GM21390 (cell line): Measurements from ENCODE around the gene RASAL2.
"Not testable (repeated sequence)": the region's sequence is repeated elsewhere in the genome, so short reads cannot be mapped to it uniquely, and the experiment has no call there.

Experiments used
- ATAC-seq: cut with Tn5 transposase; IDR thresholded peaks from one replicate; pipeline ENCODE4 v1.9.1; 2021; ENCODE audit not compliant: unreplicated experiment

Gene RASAL2

GRCh38 chr1:178109348-178110143 lies 15.6 kb downstream of the RASAL2 start:
- no peak for ATAC-seq

GRCh38 chr1:178115260-178115659 lies 21.4 kb downstream of the RASAL2 start:
- no peak for ATAC-seq

GRCh38 chr1:178118524-178118923 lies 24.6 kb downstream of the RASAL2 start:
- ATAC-seq: no peak

- no peak for ATAC-seq
These were observed 25.7 kb downstream of the RASAL2 start for GRCh38 chr1:178119628-178120027.

GRCh38 chr1:178120088-178120487 lies 26.2 kb downstream of the RASAL2 start:
- no peak for ATAC-seq

DNA sequence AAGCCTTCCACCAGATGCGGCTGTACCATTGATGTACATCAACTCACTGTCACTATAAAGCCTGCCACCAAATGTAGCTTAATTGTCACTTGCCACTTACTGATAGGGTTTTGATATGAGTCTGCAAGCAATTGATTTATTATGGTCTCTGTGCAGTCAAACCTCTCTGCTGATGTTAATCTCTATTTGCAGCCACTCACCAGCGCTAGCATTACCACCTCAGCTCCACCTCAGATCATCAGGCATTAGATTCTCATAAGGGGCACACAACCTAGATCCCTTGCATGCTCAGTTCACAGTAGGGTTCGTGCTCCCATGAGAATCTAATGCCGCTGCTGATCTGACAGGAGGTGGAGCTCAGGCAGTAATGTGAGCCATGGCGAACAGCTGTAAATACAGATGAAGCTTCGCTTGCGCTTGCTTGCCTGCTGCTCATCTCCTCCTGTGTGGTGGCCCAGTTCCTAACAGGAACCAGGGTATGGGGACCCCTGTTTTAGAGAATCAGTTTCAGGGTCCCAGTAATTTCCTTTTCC lies 26.7 kb downstream of the RASAL2 start:
- ATAC-seq: not testable (repeated sequence)

GRCh38 chr1:178121883-178122282 lies 28.0 kb downstream of the RASAL2 start:
- ATAC-seq: no peak

- no peak for ATAC-seq
These were observed 28.4 kb downstream of the RASAL2 start for GRCh38 chr1:178122283-178122682.

DNA sequence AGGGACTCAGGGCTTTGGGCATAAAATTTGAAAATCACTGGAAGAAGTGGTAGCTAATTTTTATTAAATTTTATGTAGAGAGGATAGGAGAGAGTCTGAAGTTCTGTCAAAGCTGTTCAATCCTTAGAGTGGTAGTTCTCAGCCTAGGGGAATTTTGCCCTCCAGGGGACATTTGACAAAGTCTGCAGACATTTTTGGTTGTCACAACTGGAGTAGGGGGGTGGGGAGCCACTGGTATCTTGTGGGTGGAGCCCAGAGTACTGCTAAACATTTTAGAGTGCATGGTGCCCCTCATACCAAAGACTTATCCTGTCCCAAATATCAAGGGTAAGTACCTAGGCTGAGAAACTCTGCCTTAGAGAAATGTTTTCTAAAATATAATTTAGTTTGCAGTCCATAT lies 30.2 kb downstream of the RASAL2 start:
- ATAC-seq: no peak

GRCh38 chr1:178126261-178126660 lies 32.4 kb downstream of the RASAL2 start:
- no peak for ATAC-seq

GRCh38 chr1:178126741-178127185 lies 32.9 kb downstream of the RASAL2 start:
- ATAC-seq: no peak

DNA sequence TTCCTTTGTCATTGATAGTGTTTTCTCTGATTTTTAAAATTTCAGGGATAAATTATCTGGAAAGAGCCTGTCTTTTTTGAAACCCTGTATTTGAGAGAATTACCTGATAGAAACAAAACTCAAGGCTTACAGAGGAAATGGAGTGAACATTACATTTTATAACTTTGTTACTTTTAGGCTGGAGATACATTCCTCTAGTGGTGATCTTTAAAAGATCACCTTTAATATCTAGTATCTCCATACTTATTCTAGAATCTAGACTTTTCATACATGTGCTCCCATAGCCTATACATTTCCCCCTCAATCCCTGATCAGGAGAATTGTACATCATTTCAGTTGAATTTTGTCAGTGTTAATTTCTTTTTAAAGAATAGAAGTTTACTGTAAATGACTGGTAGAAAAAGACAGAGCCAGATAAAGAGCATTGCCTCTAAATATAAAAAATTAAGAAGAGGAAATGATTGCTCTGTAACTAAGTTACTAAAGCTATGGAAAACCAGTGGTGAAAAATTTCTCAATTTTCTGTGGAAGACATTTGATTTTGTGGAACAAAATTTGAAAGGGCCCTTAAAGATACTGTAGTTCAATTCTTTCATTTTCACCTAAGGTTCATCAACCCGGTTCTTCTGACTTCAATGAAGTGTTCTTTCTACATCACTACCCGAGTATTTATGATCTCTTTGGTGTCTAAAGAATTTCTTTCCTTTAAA lies 33.7 kb downstream of the RASAL2 start:
- no peak for ATAC-seq

GRCh38 chr1:178133239-178133989 lies 39.5 kb downstream of the RASAL2 start:
- no peak for ATAC-seq

DNA sequence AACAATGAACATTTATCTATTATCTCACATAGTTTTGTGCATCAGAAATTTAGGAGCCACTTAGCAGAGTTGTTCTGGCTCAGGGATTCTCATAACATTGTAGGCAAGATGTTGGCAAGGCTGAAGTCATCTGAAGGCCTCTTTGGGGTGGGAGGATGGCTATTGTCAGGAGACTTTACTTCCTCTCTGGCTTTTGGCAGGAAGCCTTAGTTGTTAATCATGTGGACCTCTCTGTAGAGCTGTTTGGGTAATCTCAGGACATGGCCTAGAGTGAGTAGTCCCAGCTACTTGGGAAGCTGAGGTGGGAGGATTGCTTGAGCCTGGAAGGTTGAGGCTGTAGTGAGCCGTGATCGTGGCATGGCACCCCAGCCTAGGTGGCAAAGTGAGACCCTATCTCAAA lies 40.2 kb downstream of the RASAL2 start:
- ATAC-seq: no peak

- no peak for ATAC-seq
These were observed 43.3 kb downstream of the RASAL2 start for GRCh38 chr1:178137238-178137637.

DNA sequence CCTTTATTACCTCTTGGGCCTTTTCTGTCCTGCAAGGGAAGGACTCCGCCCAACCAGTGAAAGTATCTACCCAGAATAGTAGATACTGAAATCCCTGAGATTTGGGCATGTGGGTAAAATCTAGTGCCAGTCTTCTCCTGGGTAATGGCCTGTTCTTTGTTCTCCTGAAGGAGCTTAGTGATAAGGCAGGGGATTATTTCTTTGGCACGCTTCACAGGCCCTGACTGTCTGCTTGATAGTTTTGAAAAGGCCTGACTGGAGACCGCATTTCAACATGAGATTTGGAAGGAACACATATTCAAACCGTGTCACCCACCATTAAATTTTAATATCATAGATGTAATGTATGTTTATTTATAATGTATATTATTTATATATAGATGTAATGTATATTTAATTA lies 48.9 kb downstream of the RASAL2 start:
- ATAC-seq: no peak

DNA sequence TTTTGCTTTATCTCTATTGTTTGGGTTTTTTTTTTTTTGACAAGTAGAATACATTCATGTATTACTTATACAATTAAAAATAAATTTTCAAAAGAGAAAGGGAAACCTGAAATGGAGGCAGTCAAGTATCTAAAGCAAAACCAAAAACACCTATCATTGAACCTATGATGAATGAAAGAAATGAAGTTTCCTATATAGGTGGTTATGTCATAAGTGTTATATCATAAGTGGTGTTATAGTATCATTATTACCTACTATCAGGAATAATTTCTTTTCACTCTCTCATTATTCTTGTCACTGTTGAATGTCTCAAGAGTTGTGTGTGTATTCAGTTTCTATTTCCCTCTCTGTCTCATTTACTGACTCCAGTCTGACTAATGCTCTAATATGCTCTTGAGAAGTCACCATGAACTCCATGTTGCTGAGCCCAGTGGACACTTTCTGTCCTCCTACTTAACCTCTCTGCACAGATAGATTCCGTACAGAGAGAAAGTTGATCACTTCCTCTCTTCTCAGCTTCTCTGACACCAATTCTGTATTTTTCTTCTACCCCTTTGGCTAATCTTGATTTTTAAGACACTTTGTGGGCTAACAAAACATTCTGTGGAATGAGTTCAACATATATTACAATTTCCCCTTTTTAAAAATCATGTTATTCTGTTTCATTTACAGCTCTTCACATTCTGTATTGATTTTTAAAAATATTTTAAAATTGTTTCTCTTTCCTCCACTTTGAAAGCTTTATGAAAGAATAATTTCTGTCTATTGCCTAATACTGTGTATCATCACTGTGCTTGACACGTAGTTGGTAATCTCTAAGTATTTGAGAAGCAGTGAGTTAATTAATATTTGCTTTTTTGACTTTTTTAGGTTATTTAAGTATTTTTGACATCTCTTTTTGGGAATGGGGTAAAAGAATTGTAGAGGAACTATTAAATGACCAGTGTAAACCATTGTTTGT lies 50.1 kb downstream of the RASAL2 start:
- ATAC-seq: peak; percentile 63

DNA sequence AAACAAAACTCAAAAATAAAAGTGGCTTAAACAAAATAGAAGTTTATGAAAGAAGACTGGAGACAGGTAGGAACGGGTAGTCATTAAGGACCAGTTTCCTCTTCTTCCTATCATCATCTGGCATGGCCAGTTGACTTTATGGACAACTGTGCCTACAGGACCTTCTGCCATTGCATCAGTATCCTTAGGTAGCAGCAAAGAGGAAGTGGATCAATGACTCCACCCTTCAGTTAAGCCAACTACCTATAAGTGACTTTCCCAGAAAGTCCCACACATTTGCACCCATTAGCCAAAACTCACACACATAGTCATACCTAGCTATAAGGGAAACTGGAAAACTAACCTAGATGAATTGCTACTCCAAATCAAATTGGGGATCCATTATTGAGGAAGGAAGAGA lies 51.7 kb downstream of the RASAL2 start:
- ATAC-seq: no peak

DNA sequence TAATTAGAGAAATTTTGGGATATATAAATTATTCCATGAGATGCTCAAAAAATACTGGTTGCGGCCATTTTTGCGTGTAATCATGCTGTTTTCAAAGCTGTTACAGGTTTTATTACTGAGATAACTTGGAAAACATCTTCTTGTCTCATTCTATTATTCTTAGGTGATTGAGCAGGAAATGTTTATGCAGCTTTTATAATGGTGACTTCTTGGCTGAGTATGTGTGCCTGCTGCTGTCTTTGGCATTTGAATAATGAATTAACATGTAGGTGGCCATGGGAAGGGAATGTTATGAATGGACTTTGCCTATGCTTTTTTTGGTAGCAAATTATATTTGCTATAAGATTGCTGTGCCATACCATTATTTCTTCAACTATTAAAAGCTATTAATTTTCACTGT lies 52.5 kb downstream of the RASAL2 start:
- no peak for ATAC-seq

- no peak for ATAC-seq
These were observed 56.7 kb downstream of the RASAL2 start for GRCh38 chr1:178150610-178151009.
